Liver (tissue), 9 donors: Measurements from ENCODE around the gene USP44. TPM values are rescaled to one million over a fixed set of nuclear protein-coding genes. Genes with fewer than 3 reads are reported as not detected.

Source experiments
- DNase-seq: peaks from one replicate; pipeline ENCODE4 v3.0.0-alpha.2; 2017; ENCODE audit warnings: low spot score
- H3K27ac ChIP-seq, 2 donors: one replicate each; pipeline ENCODE4 v1.7.0; 2013; ENCODE audit warnings: inconsistent platforms in 2 of 2, low read length in 2 of 2, control low read depth in 1 of 2, low read depth in 1 of 2, mild to moderate bottlenecking in 1 of 2
- H3K27me3 ChIP-seq, 4 donors: one replicate each; pipeline versions ENCODE4 v1.6.1 to v1.7.0; 2013; ENCODE audit warnings: low read length in 3 of 4, inconsistent platforms in 1 of 4, mild to moderate bottlenecking in 1 of 4, moderate library complexity in 1 of 4; ENCODE audit not compliant: control insufficient read depth in 4 of 4, insufficient read depth in 4 of 4
- H3K36me3 ChIP-seq, 4 donors: one replicate each; pipeline versions ENCODE4 v1.6.1 to v1.7.0; 2013; ENCODE audit warnings: low read length in 3 of 4, mild to moderate bottlenecking in 3 of 4, low read depth in 1 of 4, moderate library complexity in 1 of 4; ENCODE audit not compliant: control insufficient read depth in 4 of 4, insufficient read depth in 3 of 4
- H3K4me1 ChIP-seq, 4 donors: one replicate each; pipeline versions ENCODE4 v1.6.1 to v1.7.0; 2013; ENCODE audit warnings: low read length in 3 of 4, mild to moderate bottlenecking in 3 of 4, moderate library complexity in 1 of 4; ENCODE audit not compliant: control insufficient read depth in 4 of 4, insufficient read depth in 4 of 4
- H3K4me3 ChIP-seq, 3 donors: one replicate each; pipeline versions ENCODE4 v1.6.1 to v1.7.0; 2013; ENCODE audit warnings: low read length in 3 of 3, control low read depth in 1 of 3, low read depth in 1 of 3, mild to moderate bottlenecking in 1 of 3
- H3K9ac ChIP-seq, 2 donors: one replicate each; pipeline ENCODE4 v1.7.0; 2013; ENCODE audit warnings: low read length in 2 of 2, mild to moderate bottlenecking in 2 of 2, moderate library complexity in 2 of 2, control low read depth in 1 of 2, low read depth in 1 of 2
- H3K9me3 ChIP-seq, 4 donors: one replicate each; pipeline versions ENCODE4 v1.6.1 to v1.7.0; 2013; ENCODE audit warnings: low read length in 3 of 4; ENCODE audit not compliant: control insufficient read depth in 4 of 4
- EGR1 ChIP-seq, 2 donors: IDR thresholded peaks; 2 replicates each; pipeline ENCODE4 v1.6.1; 2016 to 2018; ENCODE audit warnings: antibody characterized with exemption in 2 of 2, low read depth in 2 of 2
- FOXA1 ChIP-seq: IDR thresholded peaks from 2 replicates; pipeline ENCODE4 v1.6.1; 2016; ENCODE audit warnings: antibody characterized with exemption
- FOXA2 ChIP-seq: IDR thresholded peaks from 2 replicates; pipeline ENCODE4 v1.6.1; 2016; ENCODE audit warnings: antibody characterized with exemption
- GABPA ChIP-seq, 2 donors: IDR thresholded peaks in 1 of 2; conservative IDR thresholded peaks in 1 of 2; 2 replicates each; pipeline ENCODE4 v1.6.1; 2016; ENCODE audit warnings: antibody characterized with exemption in 2 of 2, mild to moderate bottlenecking in 1 of 2, moderate library complexity in 1 of 2
- HNF4A ChIP-seq, 2 donors: conservative IDR thresholded peaks; 2 replicates each; pipeline ENCODE4 v1.6.1; 2016; ENCODE audit warnings: antibody characterized with exemption in 2 of 2, mild to moderate bottlenecking in 2 of 2
- JUND ChIP-seq, 2 donors: IDR thresholded peaks; 2 replicates each; pipeline ENCODE4 v1.6.1; 2016; ENCODE audit warnings: antibody characterized with exemption in 2 of 2
- NR2F2 ChIP-seq: IDR thresholded peaks from 2 replicates; pipeline ENCODE4 v1.6.1; 2016; ENCODE audit warnings: antibody characterized with exemption
- RAD21 ChIP-seq, 2 donors: IDR thresholded peaks; 2 replicates each; pipeline ENCODE4 v1.6.1; 2016; ENCODE audit warnings: antibody characterized with exemption in 2 of 2, mild to moderate bottlenecking in 2 of 2
- RXRA ChIP-seq, 2 donors: IDR thresholded peaks; 2 replicates each; pipeline ENCODE4 v1.6.1; 2017 to 2018; ENCODE audit warnings: antibody characterized with exemption in 2 of 2, mild to moderate bottlenecking in 1 of 2
- SP1 ChIP-seq: IDR thresholded peaks from 2 replicates; pipeline ENCODE4 v1.6.1; 2018; ENCODE audit warnings: antibody characterized with exemption, mild to moderate bottlenecking
- TAF1 ChIP-seq: conservative IDR thresholded peaks from 2 replicates; pipeline ENCODE4 v1.6.1; 2016; ENCODE audit warnings: antibody characterized with exemption, mild to moderate bottlenecking
- YY1 ChIP-seq: IDR thresholded peaks from 2 replicates; pipeline ENCODE4 v1.6.1; 2016; ENCODE audit warnings: antibody characterized with exemption, mild to moderate bottlenecking
- WGBS: extraction: QIAGEN DNeasy Blood & Tissue Kit; methylation state at CpG from one replicate; pipeline ENCODE4 v1.1.7; 2013; 5-methylcytosine and 5-hydroxymethylcytosine counted together
- polyA plus RNA-seq, 2 donors: library from polyadenylated mRNA; stranded (reverse) in 1 of 2; unstranded in 1 of 2; fragments of 200-250 nt in 1 of 2; fragments of >200 nt in 1 of 2; fragmentation: Nextera tagmentation in 1 of 2; extraction: Ambion mirVana in 1 of 2; gene quantifications; one replicate each; pipeline versions ENCODE4 v1.2.1 to v1.2.3, GENCODE V29; 2013 to 2015
- total RNA-seq, 2 donors: library from RNA; depleted of rRNA; stranded (reverse); fragments of >200 nt; gene quantifications; one replicate each; pipeline ENCODE4 v1.2.3, GENCODE V29; 2014
- TF ChIP-seq, protein P1 (sequence below): IDR thresholded peaks from 2 replicates; pipeline ENCODE4 v1.6.1; 2016; ENCODE audit warnings: antibody characterized with exemption
- TF ChIP-seq, protein P2 (sequence below): IDR thresholded peaks from 2 replicates; pipeline ENCODE4 v1.6.1; 2016; ENCODE audit warnings: antibody characterized with exemption, mild to moderate bottlenecking
- TF ChIP-seq, protein P3 (sequence below): fragments of 150-350 bp; IDR thresholded peaks from 2 replicates; pipeline ENCODE4 v1.5.1; 2017; ENCODE audit warnings: improper control_type of control experiment, low read depth, low read length; ENCODE audit not compliant: missing input control
- TF ChIP-seq, protein P4 (sequence below): IDR thresholded peaks from 2 replicates; pipeline ENCODE4 v1.6.1; 2016; ENCODE audit warnings: antibody characterized with exemption
- TF ChIP-seq, protein P5 (sequence below): IDR thresholded peaks from 2 replicates; pipeline ENCODE4 v1.6.1; 2016; ENCODE audit warnings: antibody characterized with exemption
- donor health status: healthy.
- donor health status: healthy.
- donor health status: healthy.
- donor health status: healthy.
- donor health status: healthy.

Gene USP44
- total and polyA plus RNA-seq, 4 donors, result 0.03 to 0.33 (median 0.14) TPM; not detected in 1

DNA sequence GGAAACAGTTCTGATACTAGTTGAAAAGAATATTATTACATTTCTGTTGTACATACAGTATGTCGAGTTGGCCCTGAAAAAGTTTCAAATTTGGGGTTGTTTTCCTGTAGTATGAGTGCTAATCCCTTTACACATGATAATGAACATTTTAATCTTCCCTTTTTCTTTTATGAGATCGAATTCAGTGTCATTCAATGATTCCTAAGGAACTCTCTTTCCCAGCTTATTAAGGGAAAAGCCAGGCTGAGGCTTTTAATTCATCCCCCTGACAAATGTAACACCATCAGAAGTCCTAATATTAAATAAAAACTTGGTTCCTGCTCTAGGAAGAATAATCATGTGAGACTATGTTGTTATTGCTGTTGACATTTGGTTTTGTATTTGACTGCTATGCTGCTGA lies 42.9 kb upstream of the USP44 start:
- DNase-seq, result no peak
- Histone ChIP-seq H3K9ac (no peak overlapping the region), H3K4me3 (no peak overlapping the region), H3K9me3 (no peaks in the 10 kb centered on the region), H3K36me3 (no peaks in the 10 kb centered on the region), H3K27me3 (no peaks in the 10 kb centered on the region), H3K4me1 (no peaks in the 10 kb centered on the region), H3K27ac (no peak overlapping the region)
- WGBS, result 72% methylated on average over 2 of the region's 2 CpGs
- TF ChIP-seq, protein P1, sequence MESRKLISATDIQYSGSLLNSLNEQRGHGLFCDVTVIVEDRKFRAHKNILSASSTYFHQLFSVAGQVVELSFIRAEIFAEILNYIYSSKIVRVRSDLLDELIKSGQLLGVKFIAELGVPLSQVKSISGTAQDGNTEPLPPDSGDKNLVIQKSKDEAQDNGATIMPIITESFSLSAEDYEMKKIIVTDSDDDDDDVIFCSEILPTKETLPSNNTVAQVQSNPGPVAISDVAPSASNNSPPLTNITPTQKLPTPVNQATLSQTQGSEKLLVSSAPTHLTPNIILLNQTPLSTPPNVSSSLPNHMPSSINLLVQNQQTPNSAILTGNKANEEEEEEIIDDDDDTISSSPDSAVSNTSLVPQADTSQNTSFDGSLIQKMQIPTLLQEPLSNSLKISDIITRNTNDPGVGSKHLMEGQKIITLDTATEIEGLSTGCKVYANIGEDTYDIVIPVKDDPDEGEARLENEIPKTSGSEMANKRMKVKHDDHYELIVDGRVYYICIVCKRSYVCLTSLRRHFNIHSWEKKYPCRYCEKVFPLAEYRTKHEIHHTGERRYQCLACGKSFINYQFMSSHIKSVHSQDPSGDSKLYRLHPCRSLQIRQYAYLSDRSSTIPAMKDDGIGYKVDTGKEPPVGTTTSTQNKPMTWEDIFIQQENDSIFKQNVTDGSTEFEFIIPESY, result no peak
- TF ChIP-seq RAD21 (IDR thresholded peaks at IDR 0.05) (no peak), FOXA2 (no peak), GABPA (IDR thresholded peaks at IDR 0.05 in 1 of 2, conservative IDR thresholded peaks at IDR 0.05 in 1 of 2) (no peak), EGR1 (IDR thresholded peaks at IDR 0.05; ENCODE audit: low read depth in 2 of 2) (no peak), TAF1 (no peak), FOXA1 (no peak), JUND (IDR thresholded peaks at IDR 0.05) (no peak), HNF4A (conservative IDR thresholded peaks at IDR 0.05) (no peak), RXRA (IDR thresholded peaks at IDR 0.05) (no peak), SP1 (no peak), NR2F2 (no peak), YY1 (no peak)
- TF ChIP-seq, protein P2, sequence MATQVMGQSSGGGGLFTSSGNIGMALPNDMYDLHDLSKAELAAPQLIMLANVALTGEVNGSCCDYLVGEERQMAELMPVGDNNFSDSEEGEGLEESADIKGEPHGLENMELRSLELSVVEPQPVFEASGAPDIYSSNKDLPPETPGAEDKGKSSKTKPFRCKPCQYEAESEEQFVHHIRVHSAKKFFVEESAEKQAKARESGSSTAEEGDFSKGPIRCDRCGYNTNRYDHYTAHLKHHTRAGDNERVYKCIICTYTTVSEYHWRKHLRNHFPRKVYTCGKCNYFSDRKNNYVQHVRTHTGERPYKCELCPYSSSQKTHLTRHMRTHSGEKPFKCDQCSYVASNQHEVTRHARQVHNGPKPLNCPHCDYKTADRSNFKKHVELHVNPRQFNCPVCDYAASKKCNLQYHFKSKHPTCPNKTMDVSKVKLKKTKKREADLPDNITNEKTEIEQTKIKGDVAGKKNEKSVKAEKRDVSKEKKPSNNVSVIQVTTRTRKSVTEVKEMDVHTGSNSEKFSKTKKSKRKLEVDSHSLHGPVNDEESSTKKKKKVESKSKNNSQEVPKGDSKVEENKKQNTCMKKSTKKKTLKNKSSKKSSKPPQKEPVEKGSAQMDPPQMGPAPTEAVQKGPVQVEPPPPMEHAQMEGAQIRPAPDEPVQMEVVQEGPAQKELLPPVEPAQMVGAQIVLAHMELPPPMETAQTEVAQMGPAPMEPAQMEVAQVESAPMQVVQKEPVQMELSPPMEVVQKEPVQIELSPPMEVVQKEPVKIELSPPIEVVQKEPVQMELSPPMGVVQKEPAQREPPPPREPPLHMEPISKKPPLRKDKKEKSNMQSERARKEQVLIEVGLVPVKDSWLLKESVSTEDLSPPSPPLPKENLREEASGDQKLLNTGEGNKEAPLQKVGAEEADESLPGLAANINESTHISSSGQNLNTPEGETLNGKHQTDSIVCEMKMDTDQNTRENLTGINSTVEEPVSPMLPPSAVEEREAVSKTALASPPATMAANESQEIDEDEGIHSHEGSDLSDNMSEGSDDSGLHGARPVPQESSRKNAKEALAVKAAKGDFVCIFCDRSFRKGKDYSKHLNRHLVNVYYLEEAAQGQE, result no peak
- TF ChIP-seq, protein P3, sequence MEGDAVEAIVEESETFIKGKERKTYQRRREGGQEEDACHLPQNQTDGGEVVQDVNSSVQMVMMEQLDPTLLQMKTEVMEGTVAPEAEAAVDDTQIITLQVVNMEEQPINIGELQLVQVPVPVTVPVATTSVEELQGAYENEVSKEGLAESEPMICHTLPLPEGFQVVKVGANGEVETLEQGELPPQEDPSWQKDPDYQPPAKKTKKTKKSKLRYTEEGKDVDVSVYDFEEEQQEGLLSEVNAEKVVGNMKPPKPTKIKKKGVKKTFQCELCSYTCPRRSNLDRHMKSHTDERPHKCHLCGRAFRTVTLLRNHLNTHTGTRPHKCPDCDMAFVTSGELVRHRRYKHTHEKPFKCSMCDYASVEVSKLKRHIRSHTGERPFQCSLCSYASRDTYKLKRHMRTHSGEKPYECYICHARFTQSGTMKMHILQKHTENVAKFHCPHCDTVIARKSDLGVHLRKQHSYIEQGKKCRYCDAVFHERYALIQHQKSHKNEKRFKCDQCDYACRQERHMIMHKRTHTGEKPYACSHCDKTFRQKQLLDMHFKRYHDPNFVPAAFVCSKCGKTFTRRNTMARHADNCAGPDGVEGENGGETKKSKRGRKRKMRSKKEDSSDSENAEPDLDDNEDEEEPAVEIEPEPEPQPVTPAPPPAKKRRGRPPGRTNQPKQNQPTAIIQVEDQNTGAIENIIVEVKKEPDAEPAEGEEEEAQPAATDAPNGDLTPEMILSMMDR, result no peak
- TF ChIP-seq, protein P4, sequence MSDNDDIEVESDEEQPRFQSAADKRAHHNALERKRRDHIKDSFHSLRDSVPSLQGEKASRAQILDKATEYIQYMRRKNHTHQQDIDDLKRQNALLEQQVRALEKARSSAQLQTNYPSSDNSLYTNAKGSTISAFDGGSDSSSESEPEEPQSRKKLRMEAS, result no peak
- TF ChIP-seq, protein P5, sequence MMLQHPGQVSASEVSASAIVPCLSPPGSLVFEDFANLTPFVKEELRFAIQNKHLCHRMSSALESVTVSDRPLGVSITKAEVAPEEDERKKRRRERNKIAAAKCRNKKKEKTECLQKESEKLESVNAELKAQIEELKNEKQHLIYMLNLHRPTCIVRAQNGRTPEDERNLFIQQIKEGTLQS, result no peak
